ENCODE data around the gene EFEMP2.

Gene EFEMP2

DNA sequence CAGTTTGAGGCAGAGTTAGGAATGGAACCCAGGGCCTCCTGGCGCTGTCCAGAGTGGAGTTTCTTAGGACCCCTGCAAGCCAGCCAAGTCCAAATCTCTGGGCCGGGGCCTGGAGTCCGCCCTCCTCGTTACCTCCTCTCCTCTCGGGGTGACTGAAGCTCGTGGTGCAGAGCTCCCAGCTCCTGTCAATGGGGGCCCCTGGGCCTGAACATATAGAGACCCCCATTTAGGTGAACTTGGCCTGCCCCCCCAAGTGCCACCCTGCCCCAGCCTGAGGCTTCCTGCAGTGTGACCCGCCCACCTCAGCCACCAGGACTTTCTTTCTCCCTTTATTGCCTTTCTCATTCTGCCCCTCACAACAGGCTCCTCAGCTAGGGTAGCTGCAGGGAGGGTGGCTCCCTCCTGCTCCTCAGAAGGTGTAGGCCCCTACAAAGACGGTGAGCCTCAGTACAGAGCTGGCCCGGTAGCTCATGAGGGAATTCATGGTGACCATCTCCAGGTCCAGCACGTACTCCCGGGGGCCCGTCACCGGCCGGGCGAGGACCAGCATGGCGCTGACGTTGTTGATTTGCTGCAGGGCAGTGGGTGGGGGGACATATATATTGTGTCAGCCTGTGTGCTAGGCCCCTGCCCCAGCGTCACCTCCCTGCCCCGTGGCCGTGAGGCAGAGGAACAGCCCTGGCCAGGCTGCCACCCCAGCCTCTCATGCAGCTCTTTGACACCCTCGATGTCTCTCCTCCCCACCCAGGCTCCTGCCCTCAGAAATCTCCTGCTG, 5.9 kb downstream of the EFEMP2 start:
- no peak for DNase-seq (ENCODE audit: low read depth in 2 of 2)

- DNase-seq (ENCODE audit: low read depth in 2 of 2), result no peak
Measured at GRCh38 chr11:65865550-65866172, 6.9 kb downstream of the EFEMP2 start.

DNA sequence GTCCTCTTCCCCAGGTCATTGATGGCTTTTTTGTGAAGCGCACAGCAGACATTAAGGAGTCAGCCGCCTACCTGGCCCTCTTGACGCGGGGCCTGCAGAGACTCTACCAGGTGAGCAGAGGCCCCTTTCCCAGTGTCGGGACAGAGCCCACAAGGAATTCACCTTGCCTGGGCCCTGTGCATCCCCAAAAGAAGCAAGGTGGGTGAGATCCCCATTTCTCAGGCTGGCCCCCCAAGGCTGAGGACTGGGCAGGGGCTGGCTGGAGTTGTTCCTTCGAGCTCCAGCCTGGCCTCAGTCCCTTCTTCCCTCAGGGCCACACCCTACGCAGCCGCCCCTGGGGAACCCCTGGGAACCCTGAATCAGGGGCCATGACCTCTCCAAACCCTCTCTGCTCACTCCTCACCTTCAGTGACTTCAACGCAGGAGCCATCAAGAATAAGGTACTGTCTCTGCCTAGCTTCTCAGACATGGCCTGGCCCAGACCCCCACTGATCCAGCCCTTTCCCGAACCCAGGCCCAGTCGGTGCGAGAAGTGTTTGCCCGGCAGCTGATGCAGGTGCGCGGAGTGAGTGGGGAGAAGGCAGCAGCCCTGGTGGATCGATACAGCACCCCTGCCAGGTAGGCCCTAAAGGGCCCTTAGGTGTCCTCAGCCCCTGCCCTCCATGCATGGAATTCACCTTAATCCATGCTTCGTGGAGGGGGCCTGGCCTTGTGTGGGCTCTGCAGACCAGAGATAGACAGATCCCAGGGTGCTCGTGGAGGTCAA, 7.7 kb downstream of the EFEMP2 start:
- DNase-seq (ENCODE audit: low read depth in 2 of 2), result no peak

DNA sequence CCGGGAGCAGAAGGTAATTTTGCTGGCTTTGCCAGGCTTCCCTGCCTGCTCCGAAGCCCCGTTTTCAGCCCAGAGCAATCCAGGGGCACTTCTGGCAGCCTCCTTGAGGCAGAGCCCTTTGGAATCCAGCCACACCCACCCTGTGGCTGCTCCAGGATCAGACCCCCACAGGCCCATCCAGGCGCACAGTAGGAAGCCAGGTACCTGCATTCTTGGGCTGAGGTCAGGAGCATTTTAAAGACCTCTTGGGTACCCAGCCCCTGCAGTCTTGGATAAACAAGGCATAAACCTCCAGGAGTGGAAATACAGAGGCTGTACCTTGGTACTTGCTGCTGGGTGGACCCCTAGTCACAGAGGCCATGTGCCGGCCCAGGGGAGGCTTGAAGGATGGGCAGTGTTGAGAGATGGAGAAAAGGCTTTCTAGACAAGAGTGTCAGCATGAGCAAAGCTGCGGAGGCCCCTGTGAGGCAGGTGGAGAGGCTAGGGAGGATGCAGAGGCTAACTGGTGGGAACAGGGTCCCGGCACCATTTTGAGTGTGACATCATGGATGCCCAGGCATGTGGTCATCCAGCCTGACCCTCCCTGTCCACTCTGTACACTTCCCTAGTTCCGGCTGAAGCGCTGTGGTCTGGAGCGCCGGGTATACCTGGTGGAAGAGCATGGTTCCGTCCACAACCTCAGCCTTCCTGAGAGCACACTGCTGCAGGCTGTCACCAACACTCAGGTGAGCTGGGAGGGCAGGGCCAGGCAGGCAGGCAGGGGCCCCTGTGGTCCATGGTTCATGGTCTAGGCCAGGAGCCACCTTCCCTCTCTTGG, 8.5 kb downstream of the EFEMP2 start:
- DNase-seq (ENCODE audit: low read depth in 2 of 2), result no peak

DNA sequence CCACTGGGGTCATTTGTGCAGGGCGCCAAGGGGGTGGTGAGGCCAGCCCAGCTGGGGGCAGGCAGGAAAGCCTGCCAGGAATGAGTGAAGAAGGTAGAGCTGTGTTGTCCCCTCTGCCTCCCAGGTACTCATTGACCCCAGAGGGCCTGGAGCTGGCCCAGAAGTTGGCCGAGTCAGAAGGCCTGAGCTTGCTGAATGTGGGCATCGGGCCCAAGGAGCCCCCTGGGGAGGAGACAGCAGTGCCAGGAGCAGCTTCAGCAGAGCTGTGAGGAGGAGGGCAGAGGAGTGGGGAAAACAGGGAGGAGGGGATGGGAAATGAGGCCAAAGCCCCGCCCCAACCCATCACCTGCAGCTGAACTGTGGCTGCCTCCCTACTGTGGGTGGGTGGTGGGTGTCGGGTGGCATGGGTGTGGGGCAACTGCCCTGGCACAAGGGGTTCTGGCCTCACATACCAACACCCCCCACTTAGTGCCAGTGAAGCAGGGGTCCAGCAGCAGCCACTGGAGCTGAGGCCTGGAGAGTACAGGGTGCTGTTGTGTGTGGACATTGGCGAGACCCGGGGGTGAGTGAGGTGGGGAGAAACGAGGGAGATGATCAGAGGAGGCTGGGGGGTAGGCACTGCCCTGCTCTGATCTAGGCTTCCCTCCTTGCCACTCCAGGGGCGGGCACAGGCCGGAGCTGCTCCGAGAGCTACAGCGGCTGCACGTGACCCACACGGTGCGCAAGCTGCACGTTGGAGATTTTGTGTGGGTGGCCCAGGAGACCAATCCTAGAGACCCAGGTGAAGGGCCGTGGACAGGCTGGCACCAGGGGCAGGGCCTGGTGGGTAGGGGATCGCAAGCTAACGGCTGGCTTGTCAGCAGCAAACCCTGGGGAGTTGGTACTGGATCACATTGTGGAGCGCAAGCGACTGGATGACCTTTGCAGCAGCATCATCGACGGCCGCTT, 9.4 kb downstream of the EFEMP2 start:
- DNase-seq (ENCODE audit: low read depth in 2 of 2), result no peak

GRCh38 chr11:65862191-65862735, 10.3 kb downstream of the EFEMP2 start:
- DNase-seq (ENCODE audit: low read depth in 2 of 2), result no peak

GRCh38 chr11:65861533-65862183, 10.9 kb downstream of the EFEMP2 start:
- no peak for DNase-seq (ENCODE audit: low read depth in 2 of 2)

DNA sequence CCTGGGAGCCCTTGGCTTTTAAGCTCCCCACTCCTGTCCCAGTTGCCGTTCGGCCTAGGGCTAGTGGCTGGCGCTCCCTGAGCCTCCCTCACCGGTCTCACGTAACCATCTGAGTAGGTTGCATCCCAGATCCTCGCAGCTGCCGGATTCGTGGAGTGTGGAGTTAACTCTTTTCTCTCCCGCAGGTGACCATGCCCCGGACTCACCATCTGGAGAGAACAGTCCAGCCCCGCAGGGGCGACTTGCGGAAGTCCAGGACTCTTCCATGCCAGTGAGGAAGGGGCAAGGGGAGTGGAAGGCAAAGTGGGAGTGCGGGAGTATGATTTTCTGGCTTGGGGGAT, 11.5 kb downstream of the EFEMP2 start:
- DNase-seq (ENCODE audit: low read depth in 2 of 2), result no peak

DNA sequence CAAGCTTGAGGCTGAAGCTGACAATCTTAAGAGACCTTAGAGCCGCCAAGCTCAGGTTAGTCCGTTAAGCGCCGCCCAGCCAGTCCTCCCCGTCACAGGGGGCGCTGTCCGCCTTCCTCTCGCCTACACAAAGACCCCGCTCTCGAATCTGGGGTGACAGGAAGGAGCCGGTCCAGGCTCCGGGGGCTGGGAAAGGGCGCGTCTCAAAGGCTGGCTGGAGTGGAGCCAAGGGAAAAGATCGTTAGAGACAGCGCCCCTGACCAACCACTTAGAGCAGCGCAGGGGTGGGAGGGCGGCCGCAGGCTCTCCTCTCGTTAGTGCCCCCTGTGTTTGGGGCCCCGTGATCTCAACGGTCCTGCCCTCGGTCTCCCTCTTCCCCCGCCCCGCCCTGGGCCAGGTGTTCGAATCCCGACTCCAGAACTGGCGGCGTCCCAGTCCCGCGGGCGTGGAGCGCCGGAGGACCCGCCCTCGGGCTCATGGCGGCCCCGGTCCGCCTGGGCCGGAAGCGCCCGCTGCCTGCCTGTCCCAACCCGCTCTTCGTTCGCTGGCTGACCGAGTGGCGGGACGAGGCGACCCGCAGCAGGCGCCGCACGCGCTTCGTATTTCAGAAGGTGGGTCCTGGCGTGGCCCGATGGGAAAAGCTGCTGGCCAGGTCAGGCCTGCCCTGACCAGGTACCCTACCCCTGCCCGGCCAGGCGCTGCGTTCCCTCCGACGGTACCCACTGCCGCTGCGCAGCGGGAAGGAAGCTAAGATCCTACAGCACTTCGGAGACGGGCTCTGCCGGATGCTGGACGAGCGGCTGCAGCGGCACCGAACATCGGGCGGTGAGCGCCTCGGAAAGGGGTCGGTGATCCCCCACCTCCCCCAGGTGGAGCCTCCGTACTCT, 12.1 kb downstream of the EFEMP2 start, which contains the start of gene MUS81:
MUS81 (plus strand) TSS at position 156 of the 887 bp plus-strand sequence; CDS start at position 477, 321 bp downstream.
- DNase-seq (ENCODE audit: low read depth in 2 of 2), result peak; percentile 95 to 96

GRCh38 chr11:65859812-65860277, 12.8 kb downstream of the EFEMP2 start:
- DNase-seq (ENCODE audit: low read depth in 2 of 2), result no peak

DNA sequence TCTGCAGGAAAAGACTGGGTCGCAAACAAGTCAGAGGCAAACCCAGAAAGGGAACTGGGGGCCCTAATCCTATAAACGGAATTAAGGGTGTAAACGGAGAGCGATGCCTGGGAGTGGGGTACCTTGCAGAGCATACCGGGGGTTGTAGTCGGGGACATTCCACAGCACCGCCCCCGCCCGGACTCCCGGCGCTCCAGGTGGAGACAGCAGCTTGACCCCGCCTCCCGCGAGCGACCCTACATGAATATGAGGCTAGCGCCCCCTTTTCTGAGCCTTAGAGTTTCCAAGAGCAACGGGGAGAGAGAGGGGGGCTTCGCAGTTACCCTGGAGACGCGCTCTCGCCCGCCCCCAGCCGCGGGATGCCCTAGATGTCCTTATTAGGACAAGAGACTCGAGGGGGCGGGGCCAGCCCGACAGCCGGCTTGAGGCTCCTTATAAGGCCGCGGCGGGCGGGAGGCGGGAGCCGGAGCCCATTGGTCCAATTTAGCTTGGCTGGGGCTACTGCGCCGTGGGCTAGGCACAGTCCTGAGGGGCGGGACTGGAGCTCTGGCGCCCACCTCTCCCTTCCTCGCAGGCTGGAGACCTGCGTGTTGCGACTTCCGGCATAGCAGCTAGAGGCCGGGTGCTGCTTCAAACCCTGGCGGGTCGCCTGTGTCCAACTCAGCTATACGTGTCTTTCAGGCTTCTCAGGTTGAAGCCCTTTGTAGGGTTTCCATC, 13.3 kb downstream of the EFEMP2 start:
- DNase-seq (ENCODE audit: low read depth in 2 of 2), result peak; percentile 93 to 94

DNA sequence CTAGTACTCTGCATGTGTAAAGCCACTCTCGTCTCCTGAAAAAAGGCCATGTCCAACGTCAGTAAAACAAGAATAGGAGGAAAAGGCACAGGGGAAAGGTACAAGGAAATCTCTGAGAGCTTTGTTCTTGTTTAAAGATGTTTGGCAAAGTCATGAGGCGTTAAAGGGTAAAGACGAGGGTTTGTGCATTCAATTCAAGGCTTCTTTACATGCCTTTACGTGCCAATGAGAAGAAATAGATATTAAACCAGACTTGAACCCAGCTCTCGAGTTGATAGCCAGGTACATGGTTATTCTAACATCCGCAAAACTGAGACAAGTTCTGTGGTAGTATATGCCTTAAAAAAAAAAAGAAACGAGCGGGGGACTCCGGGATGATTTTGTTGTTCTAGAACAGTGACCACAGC, 13.9 kb downstream of the EFEMP2 start:
- no peak for DNase-seq (ENCODE audit: low read depth in 2 of 2)

GRCh38 chr11:65857853-65858680, 14.5 kb downstream of the EFEMP2 start, which contains the start of gene CFL1:
TSS of gene CFL1 (minus strand) at chr11:65858180. CDS start at chr11:65858099, 81 bp downstream.
- DNase-seq (ENCODE audit: low read depth in 2 of 2), result peak; percentile 93

GRCh38 chr11:65857500-65857852, 15.1 kb downstream of the EFEMP2 start:
- peak in 1 of 2 donors; percentile 40 for DNase-seq (ENCODE audit: low read depth in 2 of 2)

GRCh38 chr11:65856689-65857499, 15.7 kb downstream of the EFEMP2 start:
- DNase-seq (ENCODE audit: low read depth in 2 of 2), result peak; percentile 72 to 73

GRCh38 chr11:65855927-65856363, 16.7 kb downstream of the EFEMP2 start:
- DNase-seq (ENCODE audit: low read depth in 2 of 2), result no peak
